K562 (cell line): Measurements from ENCODE around the gene ZNF24. TPM values are rescaled to one million over a fixed set of nuclear protein-coding genes. Genes with fewer than 3 reads are reported as not detected.
A peak's percentile ranks its signal among the peaks of the same experiment; 100 is the strongest.

ENCODE experiments used
- CXXC5 ChIP-seq: fragments of 250-450 bp; sonication (Bioruptor Pico); IDR thresholded peaks from 2 replicates; pipeline ENCODE4 v1.8.0; 2022; ENCODE audit warnings: inconsistent platforms, mild to moderate bottlenecking, moderate library complexity
- ETV5 ChIP-seq: sonication (generic); formaldehyde crosslinking; IDR thresholded peaks from 2 replicates; pipeline ENCODE4 v1.4.0; 2020; ENCODE audit warnings: low read depth, mild to moderate bottlenecking, missing genetic modification reagents
- NONO ChIP-seq, 2 experiments: fragments of 200-400 bp in 1 of 2; fragments of 450-650 bp in 1 of 2; formaldehyde crosslinking in 1 of 2; IDR thresholded peaks; 2 replicates each; pipeline ENCODE4 v1.6.1; 2017; ENCODE audit warnings: low read depth in 2 of 2, mild to moderate bottlenecking in 2 of 2, moderate library complexity in 2 of 2, low read length in 1 of 2
- NR2C1 ChIP-seq, 2 experiments: fragments of 450-650 bp; IDR thresholded peaks; 2 replicates each; pipeline ENCODE4 v1.6.1; 2017; ENCODE audit warnings: mild to moderate bottlenecking in 2 of 2, antibody characterized with exemption in 1 of 2, inconsistent platforms in 1 of 2, missing compliant biosample characterization in 1 of 2, missing genetic modification characterization in 1 of 2
- NRF1 ChIP-seq, 2 experiments: fragments of 450-650 bp; IDR thresholded peaks in 1 of 2; conservative IDR thresholded peaks in 1 of 2; 2 replicates each; pipeline ENCODE4 v1.6.1; 2014; ENCODE audit warnings: mild to moderate bottlenecking in 2 of 2
- PML ChIP-seq: IDR thresholded peaks from 2 replicates; pipeline ENCODE4 v1.6.1; 2012; ENCODE audit warnings: low read length, inconsistent platforms
- RB1 ChIP-seq: fragments of 450-650 bp; IDR thresholded peaks from 2 replicates; pipeline ENCODE4 v1.6.1; 2017; ENCODE audit warnings: low read depth, mild to moderate bottlenecking
- SAP30 ChIP-seq: fragments of 200-600 bp; sonication (generic); IDR thresholded peaks from 2 replicates; pipeline ENCODE4 v1.6.1; 2012; ENCODE audit warnings: borderline replicate concordance, low read depth, mild to moderate bottlenecking, moderate library complexity, low read length, control low read depth, inconsistent platforms; ENCODE audit not compliant: insufficient read depth, poor library complexity, severe bottlenecking
- polyA plus RNA-seq, 8 experiments: library from polyadenylated mRNA; depleted of rRNA in 4 of 8; stranded (reverse) in 5 of 8; unstranded in 3 of 8; fragments of >200 nt; fragmentation: Nextera tagmentation in 2 of 8; fragmentation: Illumina TruSeq in 1 of 8; extraction: Ambion mirVana in 2 of 8; extraction: Trizol in 1 of 8; gene quantifications; 2 replicates each; pipeline versions ENCODE4 v1.2.1 to v1.2.3, GENCODE V29; 2011 to 2014; ENCODE audit warnings: inconsistent platforms in 1 of 8, missing spikeins in 1 of 8
- total RNA-seq, 7 experiments: library from RNA; depleted of rRNA in 6 of 7; stranded (reverse); fragments of >200 nt in 6 of 7; fragmentation: Illumina TruSeq in 2 of 7; extraction: Trizol in 2 of 7; gene quantifications; 2 replicates each; pipeline versions ENCODE4 v1.2.1 to v1.2.3, GENCODE V29; 2011 to 2021; ENCODE audit warnings: low replicate concordance in 1 of 7
- TF ChIP-seq, protein P1 (sequence below), 3 experiments: fragments of 200-800 bp in 1 of 3; fragments of 250-450 bp in 1 of 3; fragments of 450-650 bp in 1 of 3; sonication (Bioruptor Pico) in 1 of 3; sonication (Bioruptor generic) in 1 of 3; formaldehyde crosslinking in 1 of 3; IDR thresholded peaks; 2 replicates each; pipeline versions ENCODE4 v1.6.1 to v1.8.0; 2016 to 2022; ENCODE audit warnings: mild to moderate bottlenecking in 2 of 3, missing genetic modification characterization in 2 of 3, missing compliant biosample characterization in 1 of 3, moderate library complexity in 1 of 3
- TF ChIP-seq, protein P2 (sequence below): fragments of 450-650 bp; formaldehyde crosslinking; IDR thresholded peaks from 2 replicates; pipeline ENCODE4 v1.4.0; 2022; ENCODE audit warnings: missing genetic modification characterization
- TF ChIP-seq, protein P3 (sequence below): sonication (generic); formaldehyde crosslinking; IDR thresholded peaks from 2 replicates; pipeline ENCODE4 v1.8.0; 2022; ENCODE audit warnings: mild to moderate bottlenecking, missing genetic modification reagents
- TF ChIP-seq, protein P4 (sequence below), 2 experiments: fragments of 200-800 bp in 1 of 2; sonication (Bioruptor generic) in 1 of 2; sonication (generic) in 1 of 2; formaldehyde crosslinking in 1 of 2; IDR thresholded peaks in 1 of 2; conservative IDR thresholded peaks in 1 of 2; 2 replicates each; pipeline versions ENCODE4 v1.5.0 to v1.6.1; 2016 to 2020; ENCODE audit warnings: missing compliant biosample characterization in 1 of 2, missing genetic modification characterization in 1 of 2, missing genetic modification reagents in 1 of 2

ZNF24 gene
- total and polyA plus RNA-seq, 9 of the 15 experiments (the other 6 are each of a cell fraction or from before 2014, with no cell fraction given) = 35.7 to 72.8 (median 54.1) TPM

DNA sequence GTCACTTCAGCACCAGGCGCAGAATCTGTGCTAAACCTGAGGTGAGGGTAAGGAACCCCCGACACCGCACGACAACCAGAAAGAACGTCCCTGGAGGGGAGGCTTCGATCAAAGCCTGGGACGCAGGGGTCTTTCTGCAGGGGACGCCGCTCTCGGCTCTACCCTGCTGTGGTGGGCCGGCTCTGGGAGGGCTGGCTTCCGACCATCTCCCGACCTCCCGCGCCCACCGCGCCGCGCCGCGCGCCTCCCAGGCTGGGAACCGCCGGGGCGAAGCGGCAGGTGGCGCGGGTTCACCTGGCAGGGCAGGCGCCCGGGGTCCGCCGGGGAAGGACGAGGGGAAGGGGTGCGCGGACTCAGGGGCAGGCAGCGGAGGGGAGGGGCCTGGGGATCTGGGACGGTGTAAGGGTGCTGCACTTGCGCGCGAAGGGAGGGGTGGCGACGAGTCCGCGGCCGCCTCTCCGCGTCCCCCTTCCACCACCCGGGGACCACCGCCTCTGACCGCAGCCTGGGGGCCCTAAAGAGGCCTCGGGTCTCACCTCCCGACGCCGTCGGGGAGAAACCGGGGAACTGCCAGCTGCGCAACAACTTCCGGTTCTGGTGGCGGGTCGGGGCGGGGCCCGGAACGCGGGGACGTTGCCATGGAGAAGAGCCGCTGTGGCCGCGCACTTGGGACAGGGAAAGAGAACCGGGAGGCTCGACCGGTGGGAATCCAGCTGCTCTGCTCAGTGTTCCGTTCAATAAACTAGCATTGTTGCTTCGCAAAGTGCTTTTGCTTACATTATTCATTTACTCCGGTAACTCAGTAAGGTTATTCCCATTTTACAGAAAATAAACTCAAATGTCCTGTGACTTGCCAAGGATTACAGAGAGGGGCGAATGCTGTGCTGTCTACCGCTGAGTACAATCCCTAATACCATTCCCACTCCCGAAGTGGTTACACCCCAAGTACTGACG lies 32.8 kb upstream of the ZNF24 start, which contains the start of gene ZNF396 (continued):
- TF ChIP-seq SAP30 (peak; percentile 74), PML (0 out of 2 replicates have a peak, but pooled peaks have one; percentile 22), RB1 (0 out of 2 replicates have a peak, but pooled peaks have one; percentile 9), NONO (IDR thresholded peaks at IDR 0.05; ENCODE audit: low read depth in 2 of 2, low read length in 1 of 2) (no peak), NR2C1 (IDR thresholded peaks at IDR 0.05) (peak; percentile 94), NR2C1 (tag; IDR thresholded peaks at IDR 0.05) (peak; percentile 96), CXXC5 (CRISPR knock-in tag) (peak; percentile 82), ETV5 (CRISPR knock-in tag) (peak; percentile 62), NRF1 (conservative IDR thresholded peaks at IDR 0.05 in 1 of 2, IDR thresholded peaks at IDR 0.05 in 1 of 2) (peak; percentile 52 to 75)
- TF ChIP-seq, protein P1, sequence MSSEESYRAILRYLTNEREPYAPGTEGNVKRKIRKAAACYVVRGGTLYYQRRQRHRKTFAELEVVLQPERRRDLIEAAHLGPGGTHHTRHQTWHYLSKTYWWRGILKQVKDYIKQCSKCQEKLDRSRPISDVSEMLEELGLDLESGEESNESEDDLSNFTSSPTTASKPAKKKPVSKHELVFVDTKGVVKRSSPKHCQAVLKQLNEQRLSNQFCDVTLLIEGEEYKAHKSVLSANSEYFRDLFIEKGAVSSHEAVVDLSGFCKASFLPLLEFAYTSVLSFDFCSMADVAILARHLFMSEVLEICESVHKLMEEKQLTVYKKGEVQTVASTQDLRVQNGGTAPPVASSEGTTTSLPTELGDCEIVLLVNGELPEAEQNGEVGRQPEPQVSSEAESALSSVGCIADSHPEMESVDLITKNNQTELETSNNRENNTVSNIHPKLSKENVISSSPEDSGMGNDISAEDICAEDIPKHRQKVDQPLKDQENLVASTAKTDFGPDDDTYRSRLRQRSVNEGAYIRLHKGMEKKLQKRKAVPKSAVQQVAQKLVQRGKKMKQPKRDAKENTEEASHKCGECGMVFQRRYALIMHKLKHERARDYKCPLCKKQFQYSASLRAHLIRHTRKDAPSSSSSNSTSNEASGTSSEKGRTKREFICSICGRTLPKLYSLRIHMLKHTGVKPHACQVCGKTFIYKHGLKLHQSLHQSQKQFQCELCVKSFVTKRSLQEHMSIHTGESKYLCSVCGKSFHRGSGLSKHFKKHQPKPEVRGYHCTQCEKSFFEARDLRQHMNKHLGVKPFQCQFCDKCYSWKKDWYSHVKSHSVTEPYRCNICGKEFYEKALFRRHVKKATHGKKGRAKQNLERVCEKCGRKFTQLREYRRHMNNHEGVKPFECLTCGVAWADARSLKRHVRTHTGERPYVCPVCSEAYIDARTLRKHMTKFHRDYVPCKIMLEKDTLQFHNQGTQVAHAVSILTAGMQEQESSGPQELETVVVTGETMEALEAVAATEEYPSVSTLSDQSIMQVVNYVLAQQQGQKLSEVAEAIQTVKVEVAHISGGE (CRISPR knock-in tag; IDR thresholded peaks at IDR 0.05) = peak in 2 of 3 experiments; percentile 88 to 97; a peak in 5 of 6 replicates
- TF ChIP-seq, protein P2, sequence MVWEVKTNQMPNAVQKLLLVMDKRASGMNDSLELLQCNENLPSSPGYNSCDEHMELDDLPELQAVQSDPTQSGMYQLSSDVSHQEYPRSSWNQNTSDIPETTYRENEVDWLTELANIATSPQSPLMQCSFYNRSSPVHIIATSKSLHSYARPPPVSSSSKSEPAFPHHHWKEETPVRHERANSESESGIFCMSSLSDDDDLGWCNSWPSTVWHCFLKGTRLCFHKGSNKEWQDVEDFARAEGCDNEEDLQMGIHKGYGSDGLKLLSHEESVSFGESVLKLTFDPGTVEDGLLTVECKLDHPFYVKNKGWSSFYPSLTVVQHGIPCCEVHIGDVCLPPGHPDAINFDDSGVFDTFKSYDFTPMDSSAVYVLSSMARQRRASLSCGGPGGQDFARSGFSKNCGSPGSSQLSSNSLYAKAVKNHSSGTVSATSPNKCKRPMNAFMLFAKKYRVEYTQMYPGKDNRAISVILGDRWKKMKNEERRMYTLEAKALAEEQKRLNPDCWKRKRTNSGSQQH = peak; percentile 86; the same call in 1 of the 2 replicates
- TF ChIP-seq, protein P3, sequence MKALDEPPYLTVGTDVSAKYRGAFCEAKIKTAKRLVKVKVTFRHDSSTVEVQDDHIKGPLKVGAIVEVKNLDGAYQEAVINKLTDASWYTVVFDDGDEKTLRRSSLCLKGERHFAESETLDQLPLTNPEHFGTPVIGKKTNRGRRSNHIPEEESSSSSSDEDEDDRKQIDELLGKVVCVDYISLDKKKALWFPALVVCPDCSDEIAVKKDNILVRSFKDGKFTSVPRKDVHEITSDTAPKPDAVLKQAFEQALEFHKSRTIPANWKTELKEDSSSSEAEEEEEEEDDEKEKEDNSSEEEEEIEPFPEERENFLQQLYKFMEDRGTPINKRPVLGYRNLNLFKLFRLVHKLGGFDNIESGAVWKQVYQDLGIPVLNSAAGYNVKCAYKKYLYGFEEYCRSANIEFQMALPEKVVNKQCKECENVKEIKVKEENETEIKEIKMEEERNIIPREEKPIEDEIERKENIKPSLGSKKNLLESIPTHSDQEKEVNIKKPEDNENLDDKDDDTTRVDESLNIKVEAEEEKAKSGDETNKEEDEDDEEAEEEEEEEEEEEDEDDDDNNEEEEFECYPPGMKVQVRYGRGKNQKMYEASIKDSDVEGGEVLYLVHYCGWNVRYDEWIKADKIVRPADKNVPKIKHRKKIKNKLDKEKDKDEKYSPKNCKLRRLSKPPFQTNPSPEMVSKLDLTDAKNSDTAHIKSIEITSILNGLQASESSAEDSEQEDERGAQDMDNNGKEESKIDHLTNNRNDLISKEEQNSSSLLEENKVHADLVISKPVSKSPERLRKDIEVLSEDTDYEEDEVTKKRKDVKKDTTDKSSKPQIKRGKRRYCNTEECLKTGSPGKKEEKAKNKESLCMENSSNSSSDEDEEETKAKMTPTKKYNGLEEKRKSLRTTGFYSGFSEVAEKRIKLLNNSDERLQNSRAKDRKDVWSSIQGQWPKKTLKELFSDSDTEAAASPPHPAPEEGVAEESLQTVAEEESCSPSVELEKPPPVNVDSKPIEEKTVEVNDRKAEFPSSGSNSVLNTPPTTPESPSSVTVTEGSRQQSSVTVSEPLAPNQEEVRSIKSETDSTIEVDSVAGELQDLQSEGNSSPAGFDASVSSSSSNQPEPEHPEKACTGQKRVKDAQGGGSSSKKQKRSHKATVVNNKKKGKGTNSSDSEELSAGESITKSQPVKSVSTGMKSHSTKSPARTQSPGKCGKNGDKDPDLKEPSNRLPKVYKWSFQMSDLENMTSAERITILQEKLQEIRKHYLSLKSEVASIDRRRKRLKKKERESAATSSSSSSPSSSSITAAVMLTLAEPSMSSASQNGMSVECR (CRISPR knock-in tag) = peak; percentile 93
- TF ChIP-seq, protein P4, sequence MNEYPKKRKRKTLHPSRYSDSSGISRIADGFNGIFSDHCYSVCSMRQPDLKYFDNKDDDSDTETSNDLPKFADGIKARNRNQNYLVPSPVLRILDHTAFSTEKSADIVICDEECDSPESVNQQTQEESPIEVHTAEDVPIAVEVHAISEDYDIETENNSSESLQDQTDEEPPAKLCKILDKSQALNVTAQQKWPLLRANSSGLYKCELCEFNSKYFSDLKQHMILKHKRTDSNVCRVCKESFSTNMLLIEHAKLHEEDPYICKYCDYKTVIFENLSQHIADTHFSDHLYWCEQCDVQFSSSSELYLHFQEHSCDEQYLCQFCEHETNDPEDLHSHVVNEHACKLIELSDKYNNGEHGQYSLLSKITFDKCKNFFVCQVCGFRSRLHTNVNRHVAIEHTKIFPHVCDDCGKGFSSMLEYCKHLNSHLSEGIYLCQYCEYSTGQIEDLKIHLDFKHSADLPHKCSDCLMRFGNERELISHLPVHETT (CRISPR knock-in tag; conservative IDR thresholded peaks at IDR 0.05 in 1 of 2, IDR thresholded peaks at IDR 0.05 in 1 of 2) = no peak
